ENCODE data around the gene CENPB. TPM values are rescaled to one million over a fixed set of nuclear protein-coding genes. Genes with fewer than 3 reads are reported as not detected.
A peak's percentile ranks its signal among the peaks of the same experiment; 100 is the strongest.

Gene CENPB
- polyA plus RNA-seq, 1 donor (not counting 4 experiments of a cell fraction or from before 2014, with no cell fraction given), result 18.1 TPM

GRCh38 chr20:3800256-3800877 is 13.8 kb upstream of the CENPB start:
- FAIRE-seq, result peak; percentile 29
- H3K27me3 ChIP-seq (ENCODE audit: control insufficient read depth, extremely low read depth, insufficient read depth, low read length), result no peaks in the 10 kb centered on the region
- H4K20me1 ChIP-seq (ENCODE audit: control insufficient read depth, extremely low read depth, insufficient read depth, low read length), result no peaks in the 10 kb centered on the region
- H3K27ac ChIP-seq (ENCODE audit: control insufficient read depth, insufficient read depth, low read length), result no peak overlapping the region
- no peak for DNase-seq (ENCODE audit: low read depth, low spot score)
- H2AFZ ChIP-seq (ENCODE audit: control insufficient read depth, low read length), result no peak overlapping the region
- peak overlapping the region; percentile 44 for H3K9ac ChIP-seq (ENCODE audit: control insufficient read depth, extremely low read depth, insufficient read depth, low read length)
- peak overlapping the region; percentile 2 for H3K4me2 ChIP-seq (ENCODE audit: control insufficient read depth, extremely low read depth, insufficient read depth, low read depth, low read length)
- peaks cover 33 to 65% of the 10 kb centered on the region in 2 experiments for H3K36me3 ChIP-seq (ENCODE audit: control insufficient read depth in 2 of 2, extremely low read depth in 1 of 2, insufficient read depth in 2 of 2, low read length in 2 of 2)
- dilution Hi-C loops (cut with MboI; ENCODE audit: extremely low pct_ligation_motif_present, low sequenced_read_pairs), result no loop called here
- H3K79me2 ChIP-seq (ENCODE audit: control insufficient read depth, insufficient read depth, low read length), result peaks cover 32% of the 10 kb centered on the region
- TF ChIP-seq EZH2 (IDR thresholded peaks at IDR 0.05; ENCODE audit: low read length) (no peak), CTCF (optimal IDR thresholded peaks at IDR 0.05 in 1 of 3, IDR thresholded peaks at IDR 0.05 in 1 of 3, conservative IDR thresholded peaks at IDR 0.05 in 1 of 3; ENCODE audit: extremely low read depth in 1 of 3, insufficient read depth in 2 of 3, low read length in 3 of 3) (no peak)
- H3K4me1 ChIP-seq (ENCODE audit: control insufficient read depth, extremely low read depth, insufficient read depth, low read length), result peaks cover 74% of the 10 kb centered on the region
- H3K9me3 ChIP-seq (ENCODE audit: control insufficient read depth, low read depth, low read length), result no peaks in the 10 kb centered on the region
- no peak overlapping the region for H3K4me3 ChIP-seq (ENCODE audit: control insufficient read depth in 2 of 3, extremely low read depth in 1 of 3, insufficient read depth in 2 of 3, low read depth in 1 of 3, low read length in 3 of 3)
- H3K9me1 ChIP-seq (ENCODE audit: control insufficient read depth, extremely low read depth, insufficient read depth, low read length), result no peaks in the 10 kb centered on the region

- H4K20me1 ChIP-seq (ENCODE audit: control insufficient read depth, extremely low read depth, insufficient read depth, low read length), result no peaks in the 10 kb centered on the region
- H3K36me3 ChIP-seq (ENCODE audit: control insufficient read depth in 2 of 2, extremely low read depth in 1 of 2, insufficient read depth in 2 of 2, low read length in 2 of 2), result peaks cover 33 to 57% of the 10 kb centered on the region in 2 experiments
- DNase-seq (ENCODE audit: low read depth, low spot score) (no peak), FAIRE-seq (no peak)
- H3K79me2 ChIP-seq (ENCODE audit: control insufficient read depth, insufficient read depth, low read length), result peaks cover 32% of the 10 kb centered on the region
- no peak overlapping the region for H2AFZ ChIP-seq (ENCODE audit: control insufficient read depth, low read length)
- no peak overlapping the region for H3K4me3 ChIP-seq (ENCODE audit: control insufficient read depth in 2 of 3, extremely low read depth in 1 of 3, insufficient read depth in 2 of 3, low read depth in 1 of 3, low read length in 3 of 3)
- H3K4me2 ChIP-seq (ENCODE audit: control insufficient read depth, extremely low read depth, insufficient read depth, low read depth, low read length), result peak overlapping the region; percentile 3
- H3K9me3 ChIP-seq (ENCODE audit: control insufficient read depth, low read depth, low read length), result no peaks in the 10 kb centered on the region
- peaks cover 62% of the 10 kb centered on the region for H3K4me1 ChIP-seq (ENCODE audit: control insufficient read depth, extremely low read depth, insufficient read depth, low read length)
- no peak overlapping the region for H3K27ac ChIP-seq (ENCODE audit: control insufficient read depth, insufficient read depth, low read length)
- H3K9me1 ChIP-seq (ENCODE audit: control insufficient read depth, extremely low read depth, insufficient read depth, low read length), result no peaks in the 10 kb centered on the region
- no peak overlapping the region for H3K9ac ChIP-seq (ENCODE audit: control insufficient read depth, extremely low read depth, insufficient read depth, low read length)
- dilution Hi-C loops (cut with MboI; ENCODE audit: extremely low pct_ligation_motif_present, low sequenced_read_pairs), result no loop called here
- TF ChIP-seq EZH2 (IDR thresholded peaks at IDR 0.05; ENCODE audit: low read length) (no peak), CTCF (optimal IDR thresholded peaks at IDR 0.05 in 1 of 3, IDR thresholded peaks at IDR 0.05 in 1 of 3, conservative IDR thresholded peaks at IDR 0.05 in 1 of 3; ENCODE audit: extremely low read depth in 1 of 3, insufficient read depth in 2 of 3, low read length in 3 of 3) (no peak)
- no peaks in the 10 kb centered on the region for H3K27me3 ChIP-seq (ENCODE audit: control insufficient read depth, extremely low read depth, insufficient read depth, low read length)
Observed at GRCh38 chr20:3798908-3799248, 12.3 kb upstream of the CENPB start.

Data from keratinocyte (primary cell).